Central memory CD8-positive, alpha-beta T cell (primary cell): ENCODE results near the gene MITF.

Experiments
- ATAC-seq: fragments of 150-1000 bp; cut with Tn5 transposase; replicated peaks from 2 replicates; pipeline ENCODE4 v1.10.0; 2022; ENCODE audit warnings: mild to moderate bottlenecking, moderate FRiP score, moderate number of reproducible peaks; ENCODE audit not compliant: poor library complexity, severe bottlenecking; ENCODE audit errors: extremely low read depth
- DNase-seq, 2 donors: peaks; one replicate each; pipeline ENCODE4 v3.0.0; 2021; ENCODE audit warnings: low spot score in 2 of 2
- H3K27ac Mint-ChIP-seq: one replicate; pipeline ENCODE4 v1.8.0; 2022; ENCODE audit warnings: low read depth, mild to moderate bottlenecking, moderate library complexity, mixed read lengths
- H3K27me3 Mint-ChIP-seq: one replicate; pipeline ENCODE4 v1.8.0; 2022; ENCODE audit warnings: mixed read lengths
- H3K36me3 Mint-ChIP-seq: one replicate; pipeline ENCODE4 v1.8.0; 2022; ENCODE audit warnings: mild to moderate bottlenecking, moderate library complexity, mixed read lengths; ENCODE audit not compliant: insufficient read depth
- H3K4me1 Mint-ChIP-seq: one replicate; pipeline ENCODE4 v1.8.0; 2022; ENCODE audit warnings: mixed read lengths
- H3K4me3 Mint-ChIP-seq: one replicate; pipeline ENCODE4 v1.8.0; 2022; ENCODE audit warnings: mild to moderate bottlenecking, moderate library complexity, mixed read lengths
- H3K9me3 Mint-ChIP-seq: one replicate; pipeline ENCODE4 v1.8.0; 2022; ENCODE audit warnings: mixed read lengths

MITF gene

GRCh38 chr3:69847303-69847702 is 108.0 kb downstream of the MITF start:
- Mint-ChIP-seq H3K36me3 (no peaks in the 10 kb centered on the region), H3K4me1 (no peaks in the 10 kb centered on the region), H3K27me3 (no peaks in the 10 kb centered on the region), H3K4me3 (no peak overlapping the region), H3K9me3 (peaks cover 12% of the 10 kb centered on the region), H3K27ac (no peak overlapping the region)
- ATAC-seq (no peak), DNase-seq (no peak)

GRCh38 chr3:69848113-69848512 is 108.8 kb downstream of the MITF start:
- H3K27ac Mint-ChIP-seq, result no peak overlapping the region
- no peaks in the 10 kb centered on the region for H3K36me3 Mint-ChIP-seq
- H3K27me3 Mint-ChIP-seq, result no peaks in the 10 kb centered on the region
- no peak for ATAC-seq
- H3K9me3 Mint-ChIP-seq, result peaks cover 11% of the 10 kb centered on the region
- H3K4me3 Mint-ChIP-seq, result no peak overlapping the region
- no peak for DNase-seq
- H3K4me1 Mint-ChIP-seq, result no peaks in the 10 kb centered on the region

DNA sequence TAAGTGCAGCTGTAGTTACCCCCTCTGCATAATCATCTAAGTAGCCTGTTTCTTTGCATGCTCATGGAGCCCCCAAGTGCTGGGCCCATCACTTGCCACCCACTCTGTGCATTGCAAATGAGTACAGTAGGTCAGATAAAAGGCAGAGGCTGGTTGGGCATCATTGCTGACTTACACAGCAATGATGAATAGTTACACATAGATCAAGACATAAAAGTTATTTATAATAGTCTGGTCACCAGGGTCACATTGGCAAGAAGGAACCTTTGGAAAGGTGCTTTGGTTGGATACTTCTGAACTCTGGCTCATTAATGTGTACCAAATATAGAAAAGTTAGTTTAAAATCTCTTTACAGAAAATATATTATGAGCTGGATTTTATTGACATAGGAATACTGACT is 111.6 kb downstream of the MITF start:
- no peaks in the 10 kb centered on the region for H3K4me1 Mint-ChIP-seq
- no peaks in the 10 kb centered on the region for H3K36me3 Mint-ChIP-seq
- ATAC-seq, result no peak
- no peak for DNase-seq
- no peak overlapping the region for H3K27ac Mint-ChIP-seq
- H3K27me3 Mint-ChIP-seq, result no peaks in the 10 kb centered on the region
- no peak overlapping the region for H3K4me3 Mint-ChIP-seq
- peaks cover 6% of the 10 kb centered on the region for H3K9me3 Mint-ChIP-seq

DNA sequence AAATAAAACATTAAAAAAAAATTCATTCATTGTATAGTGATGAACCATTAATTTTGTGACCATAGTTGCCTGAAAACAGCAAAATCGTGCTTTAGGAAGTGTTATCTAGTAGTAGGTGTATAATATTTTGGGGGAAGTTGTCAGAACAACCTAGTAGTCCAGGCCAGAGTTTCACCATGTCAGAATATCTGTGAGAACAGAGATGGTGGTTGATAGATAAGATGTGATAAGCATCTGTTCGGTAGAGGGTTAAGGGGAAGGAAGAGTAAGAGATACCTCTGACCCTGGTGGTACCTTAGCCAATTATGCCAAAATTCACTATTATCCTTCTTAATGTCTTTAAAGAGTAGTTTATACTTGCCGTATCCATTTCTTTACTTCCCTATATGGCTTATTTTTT is 113.8 kb downstream of the MITF start:
- Mint-ChIP-seq H3K27me3 (no peaks in the 10 kb centered on the region), H3K4me1 (no peaks in the 10 kb centered on the region), H3K4me3 (no peak overlapping the region), H3K9me3 (no peaks in the 10 kb centered on the region), H3K27ac (no peak overlapping the region), H3K36me3 (no peaks in the 10 kb centered on the region)
- DNase-seq, result no peak
- no peak for ATAC-seq

DNA sequence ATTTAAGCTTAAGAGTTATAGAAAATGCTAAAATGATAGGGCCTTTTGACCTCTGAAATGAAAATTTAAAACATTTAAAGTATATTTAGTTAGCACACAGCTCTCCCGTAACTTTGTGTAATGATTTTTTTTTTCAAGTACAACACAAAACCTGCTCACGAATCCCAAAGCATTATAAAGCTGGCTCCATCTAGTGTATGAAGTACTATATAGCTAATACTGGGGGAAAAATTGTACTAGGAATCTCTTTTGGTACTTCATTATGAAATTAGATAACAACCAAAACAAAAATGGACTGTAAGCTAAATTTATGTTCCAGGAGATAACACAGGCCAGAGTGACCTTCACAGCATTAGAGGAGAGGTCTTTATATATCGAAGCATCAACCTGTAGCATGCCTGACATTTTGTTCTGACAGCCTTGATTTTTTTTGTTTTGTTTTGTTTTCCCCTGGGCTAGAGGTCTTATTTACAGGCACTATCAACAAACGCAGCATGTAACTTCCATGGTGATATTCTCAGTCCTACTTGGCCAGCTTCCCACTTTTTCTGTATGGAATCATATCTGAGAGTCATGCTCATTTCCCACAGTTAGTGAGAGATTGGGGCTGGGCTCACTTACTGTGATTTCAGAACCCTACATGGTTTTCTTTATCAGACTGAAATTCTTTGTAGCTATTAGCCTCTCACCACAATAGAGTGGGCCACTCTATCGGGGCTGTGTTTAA is 116.3 kb downstream of the MITF start:
- DNase-seq (no peak), ATAC-seq (no peak)
- no peak overlapping the region for H3K4me3 Mint-ChIP-seq
- no peaks in the 10 kb centered on the region for H3K36me3 Mint-ChIP-seq
- H3K4me1 Mint-ChIP-seq, result no peaks in the 10 kb centered on the region
- no peaks in the 10 kb centered on the region for H3K9me3 Mint-ChIP-seq
- H3K27me3 Mint-ChIP-seq, result no peaks in the 10 kb centered on the region
- H3K27ac Mint-ChIP-seq, result no peak overlapping the region

DNA sequence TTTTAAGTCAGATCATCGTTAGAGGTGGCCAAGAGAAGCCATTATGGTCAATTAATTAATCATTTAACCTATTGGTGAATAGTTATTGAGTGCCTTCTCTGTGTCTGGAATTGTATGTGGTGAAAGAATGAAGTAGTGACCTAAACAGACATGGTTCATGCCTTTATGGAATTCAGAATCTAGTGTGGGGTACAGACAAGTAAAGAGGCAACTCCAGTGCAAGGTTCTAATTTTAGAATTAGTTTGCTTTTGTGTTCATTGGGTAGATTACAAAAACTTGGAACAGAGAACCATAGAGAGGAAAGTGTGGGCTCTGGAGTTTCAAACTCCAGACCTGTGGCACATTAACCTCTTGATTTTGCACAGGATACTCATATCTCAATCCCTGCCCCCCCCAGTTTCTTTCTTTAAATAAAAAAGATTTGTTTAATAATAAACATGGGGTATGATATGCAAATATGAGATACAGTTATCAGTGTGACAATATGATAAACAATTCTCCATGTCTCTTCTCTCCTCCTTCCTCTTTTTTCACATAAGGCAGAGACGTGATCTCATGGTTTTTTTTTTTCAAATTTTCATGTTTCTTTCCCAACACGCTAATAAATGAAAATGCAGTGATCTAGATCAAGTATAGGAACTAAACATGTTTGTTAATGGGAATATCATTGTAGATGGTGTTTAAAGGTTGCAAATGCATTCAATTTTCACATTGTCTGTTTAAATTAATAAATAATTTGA is 117.9 kb downstream of the MITF start:
- H3K4me1 Mint-ChIP-seq, result no peaks in the 10 kb centered on the region
- H3K9me3 Mint-ChIP-seq, result no peaks in the 10 kb centered on the region
- DNase-seq (no peak), ATAC-seq (no peak)
- no peaks in the 10 kb centered on the region for H3K27me3 Mint-ChIP-seq
- no peaks in the 10 kb centered on the region for H3K36me3 Mint-ChIP-seq
- no peak overlapping the region for H3K27ac Mint-ChIP-seq
- no peak overlapping the region for H3K4me3 Mint-ChIP-seq

GRCh38 chr3:69861556-69861955 is 122.3 kb downstream of the MITF start:
- ATAC-seq (no peak), DNase-seq (no peak)
- no peak overlapping the region for H3K27ac Mint-ChIP-seq
- H3K9me3 Mint-ChIP-seq, result no peaks in the 10 kb centered on the region
- H3K27me3 Mint-ChIP-seq, result no peaks in the 10 kb centered on the region
- no peaks in the 10 kb centered on the region for H3K4me1 Mint-ChIP-seq
- no peaks in the 10 kb centered on the region for H3K36me3 Mint-ChIP-seq
- no peak overlapping the region for H3K4me3 Mint-ChIP-seq

DNA sequence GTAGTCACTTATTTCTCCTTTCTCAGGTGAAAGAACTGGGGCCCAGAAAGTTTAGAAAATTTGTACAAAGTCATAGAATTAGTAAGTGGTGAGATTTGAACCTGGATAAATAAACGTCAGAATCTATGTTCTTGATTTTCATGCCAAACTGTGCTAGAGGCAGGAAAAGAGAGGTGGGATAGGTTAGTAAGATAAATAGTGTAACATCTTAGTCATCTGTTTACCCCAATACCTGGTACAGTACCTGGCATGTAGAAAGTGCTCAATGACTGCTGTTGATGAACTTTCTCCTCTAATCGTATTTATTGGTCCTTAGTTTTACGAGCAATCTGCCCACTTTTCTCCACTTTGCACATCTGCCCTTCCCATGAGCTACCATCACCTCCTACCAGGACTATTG is 124.9 kb downstream of the MITF start:
- Mint-ChIP-seq H3K27ac (no peak overlapping the region), H3K9me3 (no peaks in the 10 kb centered on the region), H3K4me3 (no peak overlapping the region), H3K36me3 (no peaks in the 10 kb centered on the region), H3K27me3 (no peaks in the 10 kb centered on the region), H3K4me1 (no peaks in the 10 kb centered on the region)
- ATAC-seq (no peak), DNase-seq (no peak)

GRCh38 chr3:69864766-69865165 is 125.5 kb downstream of the MITF start:
- ATAC-seq (no peak), DNase-seq (no peak)
- no peak overlapping the region for H3K4me3 Mint-ChIP-seq
- H3K27me3 Mint-ChIP-seq, result no peaks in the 10 kb centered on the region
- H3K36me3 Mint-ChIP-seq, result no peaks in the 10 kb centered on the region
- no peak overlapping the region for H3K27ac Mint-ChIP-seq
- no peaks in the 10 kb centered on the region for H3K4me1 Mint-ChIP-seq
- no peaks in the 10 kb centered on the region for H3K9me3 Mint-ChIP-seq

DNA sequence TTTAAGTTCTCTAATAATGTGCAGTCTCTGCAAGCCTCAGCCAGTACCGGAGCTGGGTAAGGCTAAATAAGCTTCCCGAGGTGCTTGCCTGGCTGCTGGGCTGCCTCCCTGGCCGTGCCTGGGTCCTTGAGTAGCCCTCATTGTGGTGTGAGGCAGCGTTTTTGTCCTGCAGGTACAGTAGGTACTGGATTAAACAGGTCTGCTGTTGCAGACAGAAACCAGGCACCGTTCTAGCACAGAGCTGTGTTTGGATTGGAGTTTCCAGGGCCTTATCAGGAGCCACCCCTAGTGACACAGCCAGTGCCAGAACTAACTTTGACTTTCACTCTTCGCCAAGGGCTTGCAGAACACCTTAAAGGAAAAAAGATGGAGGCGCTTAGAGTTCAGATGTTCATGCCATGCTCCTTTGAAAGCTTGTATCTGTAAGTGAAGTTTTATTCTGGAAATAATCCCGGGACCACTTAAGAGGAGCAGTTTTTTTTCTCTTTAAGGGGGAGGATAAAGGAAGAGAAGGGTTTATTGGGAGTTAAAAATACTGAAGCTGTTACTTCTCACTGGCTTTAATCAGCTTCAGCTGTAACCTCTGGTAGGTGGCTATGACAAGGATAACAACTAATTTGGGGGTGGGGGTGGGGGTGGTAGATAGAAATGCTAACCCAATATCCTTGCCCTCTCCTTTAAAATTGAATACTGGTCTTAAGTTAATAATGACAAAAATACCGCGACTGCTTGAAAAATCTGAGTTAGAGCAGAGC is 126.8 kb downstream of the MITF start:
- Mint-ChIP-seq H3K4me3 (no peak overlapping the region), H3K4me1 (no peaks in the 10 kb centered on the region), H3K27ac (no peak overlapping the region), H3K27me3 (no peaks in the 10 kb centered on the region), H3K36me3 (no peaks in the 10 kb centered on the region), H3K9me3 (no peaks in the 10 kb centered on the region)
- ATAC-seq (no peak), DNase-seq (no peak)

DNA sequence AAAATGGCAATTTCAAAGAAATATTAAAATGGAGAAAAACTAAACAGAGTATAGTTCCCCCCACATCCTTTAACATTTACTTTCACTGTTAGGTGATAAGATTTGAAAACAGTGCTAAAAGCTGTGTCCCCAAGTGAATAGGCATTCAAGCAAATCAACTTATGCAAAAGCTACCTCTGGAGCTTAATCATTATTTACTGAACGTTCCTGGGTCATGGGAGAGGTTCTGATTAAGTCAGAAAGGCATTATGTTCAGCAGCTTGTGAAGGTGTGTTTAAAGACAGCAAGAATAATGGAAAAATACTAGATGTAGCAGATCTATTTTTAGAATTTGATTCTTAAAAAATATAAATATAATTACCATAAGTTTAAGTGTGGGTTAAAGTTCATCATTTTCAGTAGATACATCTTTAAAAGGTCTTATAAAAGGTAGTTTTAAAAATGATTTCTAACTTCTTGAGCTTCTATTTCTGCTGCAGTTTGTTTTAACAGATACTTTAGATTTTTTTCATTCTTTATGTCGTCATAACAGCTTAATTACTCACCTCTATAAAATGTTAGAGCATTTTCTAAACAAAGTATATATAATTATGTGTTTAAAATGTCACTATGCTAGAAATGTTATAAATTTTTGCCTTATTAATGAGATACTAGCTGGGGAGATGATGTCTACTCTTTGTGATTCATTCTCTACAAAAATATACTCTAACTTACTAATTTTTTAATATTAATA is 127.9 kb downstream of the MITF start:
- Mint-ChIP-seq H3K4me1 (no peaks in the 10 kb centered on the region), H3K36me3 (no peaks in the 10 kb centered on the region), H3K27ac (no peak overlapping the region), H3K9me3 (no peaks in the 10 kb centered on the region), H3K4me3 (no peak overlapping the region), H3K27me3 (no peaks in the 10 kb centered on the region)
- DNase-seq (no peak), ATAC-seq (no peak)

GRCh38 chr3:69867941-69868505 is 128.8 kb downstream of the MITF start:
- no peak for ATAC-seq
- DNase-seq, result no peak
- H3K9me3 Mint-ChIP-seq, result no peaks in the 10 kb centered on the region
- H3K36me3 Mint-ChIP-seq, result no peaks in the 10 kb centered on the region
- no peak overlapping the region for H3K27ac Mint-ChIP-seq
- H3K4me1 Mint-ChIP-seq, result no peaks in the 10 kb centered on the region
- H3K4me3 Mint-ChIP-seq, result no peak overlapping the region
- H3K27me3 Mint-ChIP-seq, result no peaks in the 10 kb centered on the region
